ENCODE data around the gene FBXL4.
A peak's percentile ranks its signal among the peaks of the same experiment; 100 is the strongest.

Gene FBXL4

DNA sequence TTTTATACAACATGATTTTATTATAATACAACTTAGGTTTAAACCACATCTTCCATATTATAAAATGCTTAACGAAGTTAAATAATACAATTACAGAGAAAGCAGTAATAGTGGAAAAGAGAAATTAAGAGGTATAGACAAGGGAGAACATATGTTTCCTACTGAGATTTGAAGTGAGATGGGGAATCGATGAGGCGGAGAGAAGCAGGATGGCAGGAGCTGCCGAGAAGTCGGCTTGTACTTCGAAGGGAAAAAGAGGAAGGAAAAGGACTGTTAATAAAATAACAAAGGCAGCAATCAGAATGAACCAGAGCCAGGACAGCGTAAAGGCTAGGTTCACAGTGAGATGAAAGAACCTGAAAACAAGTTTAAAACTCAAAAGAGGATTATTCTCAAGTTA, 15.4 kb downstream of the FBXL4 start:
- TF ChIP-seq TAF1 (IDR thresholded peaks at IDR 0.05; ENCODE audit: low read depth) (no peak), CEBPB (IDR thresholded peaks at IDR 0.05) (no peak), TCF12 (IDR thresholded peaks at IDR 0.05; ENCODE audit: low read depth) (no peak), TEAD4 (IDR thresholded peaks at IDR 0.05) (no peak), EGR1 (IDR thresholded peaks at IDR 0.05) (no peak), YY1 (IDR thresholded peaks at IDR 0.05; ENCODE audit: low read depth) (no peak), RAD21 (IDR thresholded peaks at IDR 0.05; ENCODE audit: low read depth) (no peak), EP300 (IDR thresholded peaks at IDR 0.05; ENCODE audit: borderline replicate concordance) (no peak)
- TF ChIP-seq, protein P1, sequence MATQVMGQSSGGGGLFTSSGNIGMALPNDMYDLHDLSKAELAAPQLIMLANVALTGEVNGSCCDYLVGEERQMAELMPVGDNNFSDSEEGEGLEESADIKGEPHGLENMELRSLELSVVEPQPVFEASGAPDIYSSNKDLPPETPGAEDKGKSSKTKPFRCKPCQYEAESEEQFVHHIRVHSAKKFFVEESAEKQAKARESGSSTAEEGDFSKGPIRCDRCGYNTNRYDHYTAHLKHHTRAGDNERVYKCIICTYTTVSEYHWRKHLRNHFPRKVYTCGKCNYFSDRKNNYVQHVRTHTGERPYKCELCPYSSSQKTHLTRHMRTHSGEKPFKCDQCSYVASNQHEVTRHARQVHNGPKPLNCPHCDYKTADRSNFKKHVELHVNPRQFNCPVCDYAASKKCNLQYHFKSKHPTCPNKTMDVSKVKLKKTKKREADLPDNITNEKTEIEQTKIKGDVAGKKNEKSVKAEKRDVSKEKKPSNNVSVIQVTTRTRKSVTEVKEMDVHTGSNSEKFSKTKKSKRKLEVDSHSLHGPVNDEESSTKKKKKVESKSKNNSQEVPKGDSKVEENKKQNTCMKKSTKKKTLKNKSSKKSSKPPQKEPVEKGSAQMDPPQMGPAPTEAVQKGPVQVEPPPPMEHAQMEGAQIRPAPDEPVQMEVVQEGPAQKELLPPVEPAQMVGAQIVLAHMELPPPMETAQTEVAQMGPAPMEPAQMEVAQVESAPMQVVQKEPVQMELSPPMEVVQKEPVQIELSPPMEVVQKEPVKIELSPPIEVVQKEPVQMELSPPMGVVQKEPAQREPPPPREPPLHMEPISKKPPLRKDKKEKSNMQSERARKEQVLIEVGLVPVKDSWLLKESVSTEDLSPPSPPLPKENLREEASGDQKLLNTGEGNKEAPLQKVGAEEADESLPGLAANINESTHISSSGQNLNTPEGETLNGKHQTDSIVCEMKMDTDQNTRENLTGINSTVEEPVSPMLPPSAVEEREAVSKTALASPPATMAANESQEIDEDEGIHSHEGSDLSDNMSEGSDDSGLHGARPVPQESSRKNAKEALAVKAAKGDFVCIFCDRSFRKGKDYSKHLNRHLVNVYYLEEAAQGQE (IDR thresholded peaks at IDR 0.05; ENCODE audit: low read depth), result no peak
- TF ChIP-seq, protein P2, sequence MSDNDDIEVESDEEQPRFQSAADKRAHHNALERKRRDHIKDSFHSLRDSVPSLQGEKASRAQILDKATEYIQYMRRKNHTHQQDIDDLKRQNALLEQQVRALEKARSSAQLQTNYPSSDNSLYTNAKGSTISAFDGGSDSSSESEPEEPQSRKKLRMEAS (IDR thresholded peaks at IDR 0.05), result no peak

DNA sequence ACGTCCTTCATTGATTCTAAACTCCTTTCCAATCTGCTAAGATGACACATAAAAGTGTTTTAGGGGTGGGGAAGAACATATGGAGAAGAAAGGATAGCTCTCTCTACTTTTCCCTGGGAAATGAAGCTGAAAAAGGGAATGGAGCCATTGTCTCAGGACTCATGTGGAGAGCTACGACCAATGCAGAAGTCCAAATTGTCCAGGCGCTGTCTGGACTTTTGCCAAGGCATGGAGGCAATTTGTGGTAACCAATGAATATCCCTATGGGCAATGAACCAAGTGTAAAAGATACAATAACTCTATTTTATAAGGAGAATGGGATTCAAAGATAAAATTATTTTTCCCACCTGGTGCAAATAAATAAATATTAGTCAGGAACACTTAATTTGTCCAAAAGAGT, 16.1 kb downstream of the FBXL4 start:
- no peak for TF ChIP-seq YY1 (IDR thresholded peaks at IDR 0.05; ENCODE audit: low read depth)
- TF ChIP-seq EGR1 (IDR thresholded peaks at IDR 0.05), result no peak
- TF ChIP-seq CREB1 (IDR thresholded peaks at IDR 0.05; ENCODE audit: low read depth), result no peak
- peak; percentile 62 for TF ChIP-seq NFIC (IDR thresholded peaks at IDR 0.05)
- no peak for TF ChIP-seq CEBPB (IDR thresholded peaks at IDR 0.05)
- TF ChIP-seq, protein P2 (IDR thresholded peaks at IDR 0.05), result no peak
- TF ChIP-seq EP300 (IDR thresholded peaks at IDR 0.05; ENCODE audit: borderline replicate concordance), result no peak

DNA sequence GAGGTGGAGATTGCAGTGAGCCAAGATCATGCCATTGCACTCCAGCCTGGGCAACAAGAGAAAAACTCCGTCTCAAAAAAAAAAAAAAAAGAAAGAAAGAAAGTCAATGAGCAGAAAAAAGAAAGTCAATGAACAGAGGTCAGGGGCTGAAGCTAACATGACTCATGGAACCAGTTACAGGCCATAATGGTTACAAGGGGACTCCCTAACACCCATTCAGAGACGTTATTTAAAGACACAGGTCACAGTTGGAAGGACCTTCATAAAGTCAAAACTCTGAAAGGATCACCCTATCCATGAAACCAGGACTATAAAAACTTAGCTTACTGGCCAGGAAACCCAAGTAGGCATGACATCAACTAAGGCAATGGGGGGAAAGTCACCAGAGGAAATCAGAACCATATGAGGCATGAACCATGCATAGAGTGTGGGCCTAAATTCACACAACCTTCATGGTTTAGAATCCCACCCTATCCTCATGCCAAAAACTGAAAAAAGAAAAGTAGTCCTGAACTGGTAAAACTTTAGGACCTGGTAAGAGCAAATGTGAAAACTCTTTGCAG, 18.2 kb downstream of the FBXL4 start:
- TF ChIP-seq, protein P1 (IDR thresholded peaks at IDR 0.05; ENCODE audit: low read depth), result no peak
- TF ChIP-seq FOXM1 (IDR thresholded peaks at IDR 0.05; ENCODE audit: borderline replicate concordance, low read depth) (no peak), TEAD4 (IDR thresholded peaks at IDR 0.05) (no peak), CREB1 (IDR thresholded peaks at IDR 0.05; ENCODE audit: low read depth) (no peak), EGR1 (IDR thresholded peaks at IDR 0.05) (no peak), ZBTB7A (IDR thresholded peaks at IDR 0.05; ENCODE audit: low read depth) (no peak), CEBPB (IDR thresholded peaks at IDR 0.05) (no peak), TAF1 (IDR thresholded peaks at IDR 0.05; ENCODE audit: low read depth) (no peak), RAD21 (IDR thresholded peaks at IDR 0.05; ENCODE audit: low read depth) (no peak), YY1 (IDR thresholded peaks at IDR 0.05; ENCODE audit: low read depth) (no peak), EP300 (IDR thresholded peaks at IDR 0.05; ENCODE audit: borderline replicate concordance) (no peak), TCF12 (IDR thresholded peaks at IDR 0.05; ENCODE audit: low read depth) (no peak), NFIC (IDR thresholded peaks at IDR 0.05) (no peak)
- TF ChIP-seq, protein P2 (IDR thresholded peaks at IDR 0.05), result no peak
- TF ChIP-seq, protein P3, sequence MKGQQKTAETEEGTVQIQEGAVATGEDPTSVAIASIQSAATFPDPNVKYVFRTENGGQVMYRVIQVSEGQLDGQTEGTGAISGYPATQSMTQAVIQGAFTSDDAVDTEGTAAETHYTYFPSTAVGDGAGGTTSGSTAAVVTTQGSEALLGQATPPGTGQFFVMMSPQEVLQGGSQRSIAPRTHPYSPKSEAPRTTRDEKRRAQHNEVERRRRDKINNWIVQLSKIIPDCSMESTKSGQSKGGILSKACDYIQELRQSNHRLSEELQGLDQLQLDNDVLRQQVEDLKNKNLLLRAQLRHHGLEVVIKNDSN (IDR thresholded peaks at IDR 0.05), result no peak

DNA sequence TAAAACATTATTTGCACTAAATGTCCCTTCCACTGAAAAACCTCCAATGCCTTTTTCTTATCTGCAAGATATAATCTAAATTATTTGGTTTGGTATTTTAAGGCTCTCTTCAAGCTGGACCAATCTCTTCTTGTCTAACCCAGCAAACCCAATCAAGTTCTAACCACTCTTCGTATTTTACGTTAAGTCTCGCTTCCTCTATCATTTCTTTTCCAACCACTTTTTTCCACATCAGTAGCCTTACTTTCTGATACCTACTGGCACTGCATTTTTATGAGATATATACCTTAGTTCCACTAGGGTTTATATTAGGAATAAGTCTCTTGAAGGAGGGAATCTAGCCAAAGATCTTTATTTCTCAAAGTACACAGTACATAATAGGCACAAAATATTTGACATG, 19.1 kb downstream of the FBXL4 start:
- TF ChIP-seq FOXM1 (IDR thresholded peaks at IDR 0.05; ENCODE audit: borderline replicate concordance, low read depth), result no peak
- TF ChIP-seq, protein P2 (IDR thresholded peaks at IDR 0.05), result no peak
- TF ChIP-seq TAF1 (IDR thresholded peaks at IDR 0.05; ENCODE audit: low read depth), result no peak
- no peak for TF ChIP-seq TCF12 (IDR thresholded peaks at IDR 0.05; ENCODE audit: low read depth)
- no peak for TF ChIP-seq ZBTB7A (IDR thresholded peaks at IDR 0.05; ENCODE audit: low read depth)
- TF ChIP-seq CREB1 (IDR thresholded peaks at IDR 0.05; ENCODE audit: low read depth), result no peak
- TF ChIP-seq RAD21 (IDR thresholded peaks at IDR 0.05; ENCODE audit: low read depth), result no peak

DNA sequence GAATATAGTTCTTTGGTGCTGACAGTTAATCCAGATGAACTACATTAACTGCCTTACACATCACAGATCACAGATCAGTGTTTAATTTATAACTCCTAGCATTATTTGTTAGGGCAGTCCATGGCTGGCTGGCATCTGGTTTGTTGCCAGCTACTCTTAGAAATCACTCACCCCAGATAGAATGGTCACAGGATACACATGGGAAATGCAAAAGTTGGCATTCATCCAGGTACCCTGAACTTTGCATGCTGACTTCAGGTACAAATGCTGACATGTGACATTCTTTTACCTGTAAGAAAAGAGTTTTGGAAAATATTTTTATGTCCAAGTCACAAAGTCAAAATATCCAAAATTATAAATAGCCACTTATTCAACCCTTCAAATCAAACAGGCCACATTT, 20.2 kb downstream of the FBXL4 start:
- TF ChIP-seq TEAD4 (IDR thresholded peaks at IDR 0.05) (peak; percentile 57; the same call in 1 of the 2 replicates), NFIC (IDR thresholded peaks at IDR 0.05) (peak; percentile 96), EGR1 (IDR thresholded peaks at IDR 0.05) (no peak), TCF12 (IDR thresholded peaks at IDR 0.05; ENCODE audit: low read depth) (peak; percentile 84), FOXM1 (IDR thresholded peaks at IDR 0.05; ENCODE audit: borderline replicate concordance, low read depth) (peak; percentile 44; the same call in 1 of the 2 replicates), CREB1 (IDR thresholded peaks at IDR 0.05; ENCODE audit: low read depth) (no peak), CEBPB (IDR thresholded peaks at IDR 0.05) (no peak), ZBTB7A (IDR thresholded peaks at IDR 0.05; ENCODE audit: low read depth) (no peak), RAD21 (IDR thresholded peaks at IDR 0.05; ENCODE audit: low read depth) (no peak), TAF1 (IDR thresholded peaks at IDR 0.05; ENCODE audit: low read depth) (no peak), EP300 (IDR thresholded peaks at IDR 0.05; ENCODE audit: borderline replicate concordance) (peak; percentile 74; the same call in 1 of the 2 replicates), YY1 (IDR thresholded peaks at IDR 0.05; ENCODE audit: low read depth) (no peak)
- TF ChIP-seq, protein P1 (IDR thresholded peaks at IDR 0.05; ENCODE audit: low read depth), result no peak
- TF ChIP-seq, protein P3 (IDR thresholded peaks at IDR 0.05), result peak; percentile 24; the same call in 1 of the 2 replicates
- TF ChIP-seq, protein P2 (IDR thresholded peaks at IDR 0.05), result peak; percentile 16; the same call in 1 of the 2 replicates

Measured in Ishikawa (cell line).